Posterior vena cava (tissue), 2 donors: ENCODE measurements around the gene MGP. TPM values are rescaled to one million over a fixed set of nuclear protein-coding genes. Genes with fewer than 3 reads are reported as not detected.
A peak's percentile ranks its signal among the peaks of the same experiment; 100 is the strongest.

Experiments used
- DNase-seq: peaks from one replicate; pipeline ENCODE4 v3.0.0-alpha.2; 2020; ENCODE audit warnings: low spot score
- intact Hi-C, 2 donors: fragments of 100-400 bp; cut with DNase I; formaldehyde crosslinking; loops; one replicate each; pipeline versions ENCODE4 v1.14.1 to v1.14.2; 2022 to 2023
- long read RNA-seq, 2 donors: library from polyadenylated mRNA; unstranded; transcript quantifications; one replicate each; pipeline ENCODE4 v2.0.0, GENCODE V29; 2020 to 2021
- total RNA-seq, 2 donors: library from RNA; stranded (reverse); fragmentation: NEBNext Ultra II Directional; extraction: Animal tissue kit (Norgen Biotek cat#: 25700); gene quantifications; one replicate each; pipeline ENCODE4 v1.2.1, GENCODE V29; 2021
- donor health status: DM: yes; HTN: yes; CAD: no.
- donor health status: DM: yes; HTN: yes; CAD: no.

Gene MGP
- 1,000 to 10,000 TPM; 4,815 to 5,579 TPM for total RNA-seq
- long read RNA-seq, donor 1, transcript MGP-203 (4 exons, 1,405 nt) = major isoform, 221 of 249 reads
- long read RNA-seq, donor 1, partial matches to known transcripts = 7 of 249 reads
- long read RNA-seq, donor 1, other reads (novel, unspliced or antisense) = 19 of 249 reads
- long read RNA-seq, donor 2, transcript MGP-203 (4 exons, 1,405 nt) = major isoform, 356 of 408 reads
- long read RNA-seq, donor 2, partial matches to known transcripts = 17 of 408 reads
- long read RNA-seq, donor 2, other reads (novel, unspliced or antisense) = 34 of 408 reads

DNA sequence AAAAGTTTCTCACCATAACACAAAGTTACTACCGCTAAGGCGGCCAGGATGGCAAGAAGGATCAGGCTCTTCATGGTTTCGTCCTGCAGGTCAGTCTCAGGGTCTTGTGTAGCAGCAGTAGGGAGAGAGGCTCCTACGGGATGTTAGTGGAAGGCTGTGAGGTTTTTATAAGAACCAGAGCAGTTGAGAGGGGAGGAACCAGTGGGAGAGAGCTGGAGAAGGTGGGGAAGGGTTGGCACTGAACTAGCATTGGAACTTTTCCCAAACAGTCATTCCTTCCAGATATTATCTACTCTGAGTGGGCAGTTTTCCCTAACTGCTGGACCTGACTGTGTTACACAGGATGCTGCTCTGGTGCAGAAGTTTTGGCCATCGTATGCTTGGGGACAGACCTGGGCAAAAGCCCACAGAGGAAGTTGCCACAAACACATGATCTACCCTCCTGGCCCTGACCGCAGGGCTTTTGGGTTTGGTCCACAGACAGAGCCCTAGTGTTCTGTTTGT, at the start of gene MGP:
MGP (minus strand) TSS at position 137 of the 504 bp plus-strand sequence; CDS start at position 74, 63 bp downstream.
- DNase-seq = peak; percentile 82
- intact Hi-C loops = no loop called here

DNA sequence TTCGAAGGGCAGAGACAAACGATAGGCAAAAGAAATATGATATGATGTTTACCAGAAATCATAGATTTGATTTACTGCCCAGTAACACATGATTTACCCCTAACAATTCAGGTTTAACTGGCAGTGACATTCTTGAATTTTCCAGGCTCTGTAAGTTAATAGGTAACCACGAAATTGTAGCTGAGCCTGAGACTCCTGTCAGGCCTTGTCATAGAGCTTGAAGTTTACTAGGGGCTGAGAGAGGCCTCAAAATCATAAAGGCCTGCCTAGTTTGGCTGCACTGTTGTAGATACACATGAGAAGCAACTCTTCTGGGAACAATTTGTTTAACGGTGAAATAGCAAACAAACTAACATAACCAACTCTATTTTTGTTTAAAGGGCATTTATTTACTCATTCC, 49.4 kb upstream of the MGP start:
- no peak for DNase-seq
- intact Hi-C loops = loop anchor here in 1 of 2 donors (10.0 kb wide), 1 partner anchor 50 kb away; no protein-coding TSS in a partner anchor

DNA sequence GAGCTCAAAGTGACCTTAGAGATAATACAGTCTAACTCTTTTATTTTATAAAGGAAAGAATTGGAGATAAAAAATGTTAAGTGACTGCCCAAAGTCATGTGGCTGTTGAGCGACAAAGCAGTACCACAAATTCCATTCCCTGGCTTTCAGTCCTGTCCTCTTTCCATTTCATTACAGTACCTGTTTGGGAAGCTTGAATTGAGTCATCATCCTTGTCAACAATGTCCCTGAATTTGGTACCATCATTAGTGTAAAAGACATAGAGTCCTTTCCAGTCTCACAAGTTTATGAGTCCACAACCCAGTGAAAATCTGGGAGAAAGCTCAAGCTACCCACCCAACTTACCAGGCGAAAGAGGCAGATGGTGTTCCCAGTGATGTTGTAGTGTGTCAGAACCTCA, 48.9 kb upstream of the MGP start:
- no peak for DNase-seq
- intact Hi-C loops = loop anchor here in 1 of 2 donors (10.0 kb wide), 1 partner anchor 50 kb away; no protein-coding TSS in a partner anchor

DNA sequence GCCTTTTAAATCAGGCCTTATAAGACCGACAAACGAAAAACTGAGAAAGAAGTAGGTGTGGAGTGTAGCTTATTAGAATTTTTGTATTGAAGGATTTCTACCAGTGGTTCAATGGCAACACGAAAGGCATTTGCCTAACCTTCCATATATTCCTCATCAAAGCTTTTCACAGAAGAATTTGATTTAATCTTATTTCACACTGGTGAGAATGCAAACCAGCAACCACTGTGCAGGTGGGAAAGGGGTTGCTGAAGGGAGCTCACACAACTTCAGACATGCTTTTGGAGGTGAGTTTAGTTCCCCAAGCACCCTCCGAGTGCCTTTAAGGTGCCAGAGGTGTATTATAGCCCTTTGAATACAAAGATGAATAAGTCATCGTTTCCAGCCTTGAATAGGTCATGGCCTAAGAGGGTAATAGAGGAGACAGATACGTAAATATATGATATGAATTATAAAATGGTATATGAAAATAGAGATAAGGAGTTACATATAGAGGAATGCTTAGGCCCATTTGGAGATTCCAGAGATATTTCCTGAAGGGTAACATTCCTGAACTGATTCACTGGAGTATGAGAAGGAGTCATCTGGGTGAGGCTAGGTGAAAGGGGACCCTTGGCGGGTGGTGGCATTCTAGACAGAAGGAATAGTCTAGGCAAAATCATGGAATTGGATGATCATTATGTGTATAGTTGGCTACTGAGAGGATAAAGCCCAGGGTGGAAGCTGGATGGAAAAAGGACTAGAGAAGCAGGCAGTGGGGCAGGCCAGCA, 46.3 kb upstream of the MGP start:
- intact Hi-C loops = loop anchor here in 1 of 2 donors (10.0 kb wide), 1 partner anchor 53 kb away; no protein-coding TSS in a partner anchor

DNA sequence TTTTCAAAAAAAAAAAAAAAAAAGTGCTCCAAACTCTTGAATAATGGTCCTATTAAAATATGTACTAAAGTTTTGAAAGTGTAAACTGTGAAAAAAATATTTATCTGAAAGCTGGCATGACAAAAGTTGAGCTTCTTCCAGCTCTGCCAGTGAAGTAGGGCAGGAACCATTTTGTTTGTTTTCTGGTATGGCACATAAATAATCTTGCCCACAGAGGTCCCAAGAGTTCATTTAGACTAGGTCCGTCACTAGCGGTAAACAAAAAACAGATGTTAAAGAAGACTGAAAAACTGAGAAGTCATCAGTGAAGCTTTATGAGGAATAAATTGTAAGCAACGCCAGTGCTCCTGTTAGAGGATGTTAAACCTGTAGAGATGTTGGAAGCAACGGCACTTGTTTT, 45.7 kb upstream of the MGP start:
- no peak for DNase-seq
- intact Hi-C loops = loop anchor here in 1 of 2 donors (10.0 kb wide), 1 partner anchor 53 kb away; no protein-coding TSS in a partner anchor

More for the DNA sequence above, 46.3 kb upstream of the MGP start:
- no peak for DNase-seq

DNA sequence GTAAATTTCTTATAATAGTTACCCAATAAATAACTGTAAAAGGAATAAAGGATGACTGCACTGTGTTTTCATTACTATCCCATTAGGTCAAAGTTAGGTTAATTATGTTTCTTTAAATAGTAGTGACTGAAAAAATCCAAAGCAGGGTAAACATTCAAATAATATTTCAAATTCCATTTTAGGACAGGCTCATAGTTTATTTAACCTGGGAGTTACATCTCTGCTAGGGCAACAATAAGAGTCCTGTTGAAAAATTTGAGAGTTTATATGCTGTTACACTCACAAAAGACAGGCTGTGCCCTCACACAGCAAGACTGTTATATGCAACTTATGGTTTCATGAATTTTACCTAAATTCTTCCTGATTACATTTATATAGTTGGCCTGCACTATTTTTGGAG, 44.6 kb upstream of the MGP start:
- DNase-seq = no peak
- intact Hi-C loops = loop anchor here in 1 of 2 donors (10.0 kb wide), 1 partner anchor 55 kb away; no protein-coding TSS in a partner anchor

DNA sequence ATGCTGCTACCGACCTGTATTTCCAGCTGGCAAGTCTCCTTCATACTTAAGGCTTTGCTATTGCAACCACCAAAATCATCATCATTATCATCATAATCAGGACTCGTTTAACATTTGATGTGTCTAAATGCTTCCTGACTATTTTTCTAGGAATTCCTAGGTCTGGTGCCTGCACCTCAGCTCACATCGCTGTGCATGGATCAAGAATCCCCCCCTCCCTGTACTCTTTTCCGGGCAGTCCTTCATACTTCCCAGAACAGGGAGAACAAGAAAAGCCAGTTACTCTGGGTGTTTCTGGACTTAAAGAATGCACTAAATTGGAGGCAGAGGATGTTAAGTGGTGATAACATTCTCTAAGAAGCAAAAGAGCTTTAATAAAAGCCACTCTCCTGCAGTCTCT, 43.3 kb upstream of the MGP start:
- intact Hi-C loops = no loop called here
- DNase-seq = no peak

DNA sequence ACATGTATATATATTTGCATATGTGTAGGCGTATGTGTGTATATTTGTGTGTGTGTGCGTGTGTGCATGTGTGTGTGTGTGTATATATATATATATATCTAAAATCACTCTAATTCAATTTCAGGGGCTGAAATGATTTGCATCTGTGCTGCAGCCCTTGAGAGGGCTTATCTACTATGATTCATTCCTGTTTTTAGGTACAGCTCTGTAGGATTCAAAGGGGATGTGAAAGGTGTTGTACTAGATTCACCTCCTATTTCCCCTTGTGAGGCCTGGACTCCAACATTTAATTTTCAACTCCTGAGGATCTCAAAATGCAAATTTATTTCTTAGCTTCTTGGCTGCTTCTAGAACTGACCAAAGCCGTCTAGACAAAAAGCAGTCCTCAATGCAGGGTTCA, 41.6 kb upstream of the MGP start:
- intact Hi-C loops = no loop called here
- DNase-seq = no peak

DNA sequence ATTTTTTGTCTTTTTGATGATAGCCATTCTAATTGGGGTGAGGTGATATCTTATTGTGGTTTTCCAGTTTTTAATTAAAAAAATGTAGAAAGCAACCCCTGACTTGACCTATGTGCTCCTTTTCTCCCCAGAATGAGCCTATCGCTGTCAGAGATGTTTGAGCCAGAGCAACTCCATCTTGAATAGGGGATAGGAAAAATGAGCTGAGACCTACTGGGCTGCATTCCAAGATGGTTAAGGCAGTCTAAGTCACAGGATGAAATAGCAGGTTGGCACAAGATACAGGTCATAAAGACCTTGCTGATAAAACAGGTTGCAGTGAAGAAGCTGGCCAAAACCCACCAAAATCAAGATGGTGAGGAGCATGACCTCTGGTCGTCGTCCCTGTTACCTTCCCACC, 38.9 kb upstream of the MGP start:
- intact Hi-C loops = no loop called here
- DNase-seq = no peak

DNA sequence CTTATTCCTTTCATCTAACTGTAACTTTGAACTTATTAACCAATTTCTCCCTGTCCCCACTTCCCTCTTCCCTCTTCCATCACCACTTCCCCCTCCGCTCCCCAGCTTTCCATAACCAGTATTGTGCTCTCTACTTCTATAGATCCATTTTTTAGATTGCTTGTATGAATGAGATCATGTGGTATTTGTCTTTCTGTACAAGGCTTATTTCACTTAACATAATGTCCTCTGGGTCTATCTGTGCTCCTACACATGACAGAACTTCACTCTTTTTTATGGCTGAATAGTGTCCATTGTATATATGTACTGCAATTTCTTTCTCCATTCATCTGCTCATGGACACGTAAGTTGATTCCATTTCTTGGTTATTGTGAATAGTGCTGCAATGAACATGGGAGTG, 38.3 kb upstream of the MGP start:
- intact Hi-C loops = no loop called here
- DNase-seq = no peak

DNA sequence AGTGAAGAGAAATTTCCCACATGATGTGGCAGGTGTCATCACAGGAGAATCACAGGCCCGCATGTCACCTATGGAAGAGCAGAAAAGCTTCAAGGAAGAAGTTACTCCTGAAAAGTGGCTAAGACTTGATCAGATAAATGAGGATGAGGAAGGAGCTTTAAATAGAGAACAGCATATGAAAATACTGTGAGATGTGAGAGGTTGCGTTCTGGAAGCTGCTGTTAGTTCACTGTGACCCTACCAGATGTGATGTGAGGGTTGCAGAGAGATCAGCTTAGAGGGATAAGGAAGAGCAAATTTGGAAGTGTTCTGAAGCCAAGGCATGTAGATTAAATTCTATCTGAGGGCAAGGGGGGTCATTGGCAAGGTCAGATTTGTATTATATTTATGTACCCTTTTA, 35.6 kb upstream of the MGP start:
- DNase-seq = no peak
- intact Hi-C loops = no loop called here

DNA sequence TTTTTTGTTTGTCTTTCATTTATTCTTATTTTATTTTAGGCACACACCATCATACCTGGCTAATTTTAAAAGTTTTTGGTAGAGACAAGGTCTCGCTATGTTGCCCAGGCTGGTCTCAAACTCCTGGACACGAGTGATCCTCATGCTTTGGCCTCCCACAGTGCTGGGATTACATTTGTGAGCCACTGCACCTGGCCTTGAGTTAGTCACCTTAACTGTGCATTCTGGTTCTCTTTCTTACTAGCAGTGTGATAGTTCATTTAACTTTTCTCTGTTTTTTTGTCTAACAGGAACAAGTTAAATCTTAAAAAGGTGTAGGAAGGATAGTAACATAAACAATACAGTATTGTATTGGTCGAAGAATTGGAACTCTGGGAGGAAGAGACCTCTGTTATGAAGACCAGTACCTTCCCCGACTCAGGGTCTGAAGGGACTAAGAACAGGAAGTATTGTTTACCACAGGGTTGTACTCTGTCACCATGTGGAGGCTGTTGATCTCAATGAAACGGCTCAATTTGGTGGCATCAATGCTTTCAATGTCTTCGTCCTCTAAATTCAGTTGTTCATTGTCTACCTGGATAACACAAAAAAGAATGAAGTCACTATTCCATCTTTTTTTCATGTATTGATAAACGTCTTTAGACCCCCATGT, 34.9 kb upstream of the MGP start:
- intact Hi-C loops = no loop called here
- DNase-seq = no peak

DNA sequence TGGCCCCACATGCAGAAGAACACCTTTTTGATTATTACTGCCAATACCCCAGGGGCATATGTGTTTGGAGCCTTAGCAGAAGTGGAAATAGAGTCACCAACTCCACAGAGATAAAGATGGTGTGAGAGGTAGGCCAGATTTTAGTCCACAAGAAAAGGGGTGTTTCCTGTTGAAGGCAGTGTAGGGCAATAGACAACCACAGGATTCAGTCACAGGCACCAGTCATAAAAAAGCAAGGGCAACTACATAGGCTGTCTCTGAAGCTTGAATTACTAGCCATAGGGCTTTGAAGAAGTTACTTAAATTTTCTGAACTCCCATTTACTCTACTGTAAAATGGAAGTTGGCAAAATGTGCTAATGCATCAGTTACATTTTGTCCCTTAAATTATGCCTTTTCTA, 33.8 kb upstream of the MGP start:
- no peak for DNase-seq
- intact Hi-C loops = no loop called here

DNA sequence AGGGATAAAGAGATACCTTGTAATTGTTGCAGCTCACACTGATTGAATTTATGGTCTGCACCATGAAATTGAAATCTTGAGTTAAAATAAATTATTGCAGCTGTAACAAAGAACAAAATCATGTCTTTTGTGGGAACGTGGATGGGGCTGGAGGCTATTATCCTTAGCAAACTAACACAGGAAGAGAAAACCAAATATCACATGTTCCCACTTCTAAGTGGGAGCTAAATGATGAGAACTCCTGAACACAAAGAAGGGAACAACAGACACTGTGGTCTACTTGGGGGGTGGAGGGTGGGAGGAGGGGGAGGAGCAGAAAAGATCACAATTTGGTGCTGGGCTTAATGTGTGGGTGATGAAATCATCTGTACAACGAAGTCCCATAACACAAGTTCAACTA, 30.1 kb upstream of the MGP start:
- DNase-seq = no peak
- intact Hi-C loops = no loop called here

DNA sequence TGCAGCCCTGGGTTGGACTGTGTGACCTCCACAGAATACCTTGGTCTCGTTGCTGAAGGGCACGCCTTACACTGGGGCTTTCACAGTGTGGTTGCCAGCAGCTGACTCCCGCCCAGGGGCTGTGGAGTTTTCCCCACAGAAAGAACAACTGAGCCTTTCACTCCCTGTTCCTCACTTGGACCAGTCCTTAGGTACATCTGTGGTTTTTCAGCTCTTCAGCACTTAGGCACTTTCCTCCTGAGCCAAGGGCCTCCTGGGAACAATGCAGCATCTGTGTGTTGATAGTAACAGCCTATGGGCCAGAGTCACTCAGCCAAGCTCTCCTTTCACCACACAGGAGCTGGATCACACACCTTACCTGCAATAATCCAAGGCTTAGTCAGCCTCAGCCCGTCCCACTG, 27.7 kb upstream of the MGP start:
- DNase-seq = no peak
- intact Hi-C loops = loop anchor here in 1 of 2 donors (5.0 kb wide), 1 partner anchor 1691 kb away; no protein-coding TSS in a partner anchor

DNA sequence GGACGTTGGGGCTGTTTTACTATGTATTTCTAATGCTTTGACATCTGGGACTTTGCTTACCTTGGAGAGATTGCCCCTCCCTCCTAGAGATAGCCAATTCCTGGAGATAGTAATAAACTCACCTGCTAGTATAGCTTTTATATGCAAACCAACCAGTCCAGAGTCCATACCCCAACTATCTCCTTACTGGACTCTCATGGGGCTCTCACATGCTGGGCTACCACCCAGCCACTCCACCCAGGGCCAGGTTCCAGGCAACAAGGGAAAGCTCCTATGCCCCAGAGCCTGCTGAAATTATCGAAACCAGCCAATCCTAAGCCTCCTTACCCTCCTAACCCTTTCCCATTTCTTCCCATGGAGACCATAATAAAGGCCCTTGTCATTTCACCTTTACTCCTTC, 25.5 kb upstream of the MGP start:
- intact Hi-C loops = loop anchor here in 1 of 2 donors (5.0 kb wide), 1 partner anchor 1689 kb away; no protein-coding TSS in a partner anchor
- DNase-seq = no peak

DNA sequence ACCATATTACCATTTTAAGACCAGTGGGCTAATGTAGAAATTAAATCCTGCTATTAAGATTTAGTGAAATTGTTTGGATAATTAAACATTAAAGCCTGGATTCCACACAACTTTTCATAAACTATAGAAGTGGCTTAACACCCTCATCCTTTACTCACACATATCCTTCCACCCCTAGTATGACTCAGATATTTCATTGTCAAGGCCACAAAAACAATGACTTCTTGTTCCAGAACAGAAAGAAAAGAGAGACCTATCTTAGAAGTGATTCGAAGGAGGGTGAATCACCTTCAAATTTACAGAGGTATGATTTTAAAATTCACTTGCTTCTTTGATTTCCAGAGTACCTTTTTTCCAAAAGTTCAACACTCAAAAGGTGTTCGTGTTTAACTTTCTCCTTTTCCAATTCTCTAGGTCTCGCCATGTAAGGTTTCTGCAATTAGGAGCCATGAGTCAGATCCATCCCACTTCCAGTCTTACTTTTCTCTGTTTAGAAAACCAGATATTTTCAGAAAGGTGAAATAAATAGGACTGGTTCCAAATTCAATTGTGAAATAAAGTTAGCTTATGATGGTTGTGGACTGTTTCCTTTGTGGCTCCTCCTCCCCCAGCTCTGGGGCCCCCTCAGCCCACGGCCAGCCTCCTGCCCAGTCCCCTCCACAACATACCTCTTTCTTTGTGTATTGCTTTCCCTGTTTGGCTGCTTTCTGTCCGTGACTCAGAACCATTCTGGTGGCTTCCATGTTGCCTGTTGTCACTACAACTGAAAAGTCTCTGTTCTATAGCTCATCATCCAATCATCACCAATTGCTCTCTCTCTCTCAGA, 24.6 kb upstream of the MGP start:
- no peak for DNase-seq
- intact Hi-C loops = loop anchor here in 1 of 2 donors (5.0 kb wide), 1 partner anchor 1688 kb away; no protein-coding TSS in a partner anchor

DNA sequence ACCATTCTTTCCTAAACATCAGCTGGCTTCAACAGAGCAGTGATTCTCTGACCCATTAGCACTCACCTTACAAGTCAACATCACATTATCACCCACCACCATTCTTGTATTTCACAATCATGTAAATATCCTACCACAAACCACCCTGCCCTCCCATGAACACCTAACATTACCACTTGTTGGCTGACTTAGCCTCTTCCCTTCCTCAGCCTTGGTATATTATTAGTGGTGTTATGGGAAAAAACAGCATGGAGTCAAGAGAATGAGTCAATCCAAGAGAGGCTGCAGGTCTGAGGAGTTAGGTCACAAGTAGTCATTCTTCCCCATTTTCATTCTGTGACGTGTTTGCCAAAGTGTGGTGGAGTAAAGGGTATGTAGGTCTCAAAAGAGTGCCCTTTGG, 22.3 kb upstream of the MGP start:
- intact Hi-C loops = loop anchor here in 1 of 2 donors (5.0 kb wide), 1 partner anchor 726 kb away; no protein-coding TSS in a partner anchor
- DNase-seq = no peak

DNA sequence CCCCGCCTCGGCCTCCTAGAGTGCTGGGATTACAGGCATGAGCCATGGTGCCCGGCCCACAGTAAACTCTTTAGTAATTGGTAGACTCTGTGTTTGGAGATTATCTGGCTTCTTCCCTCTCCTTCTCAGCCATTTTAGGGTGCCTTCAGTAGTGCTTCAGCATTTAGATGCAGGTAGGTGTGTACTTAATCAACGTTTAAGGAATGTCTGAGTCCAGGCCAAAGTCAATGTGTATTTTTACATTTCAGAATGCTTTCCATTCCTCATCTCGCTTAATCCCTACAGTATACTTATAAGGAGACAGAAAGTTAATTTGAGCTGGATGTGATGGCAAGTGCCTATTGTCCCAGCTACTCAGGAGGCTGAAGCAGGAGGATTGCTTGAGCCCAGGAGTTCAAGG, 20.5 kb upstream of the MGP start:
- no peak for DNase-seq
- intact Hi-C loops = loop anchor here in 1 of 2 donors (5.0 kb wide), 1 partner anchor 724 kb away; no protein-coding TSS in a partner anchor
